Measurements from ENCODE around the gene CLK2.
A peak's percentile ranks its signal among the peaks of the same experiment; 100 is the strongest.

CLK2 gene

DNA sequence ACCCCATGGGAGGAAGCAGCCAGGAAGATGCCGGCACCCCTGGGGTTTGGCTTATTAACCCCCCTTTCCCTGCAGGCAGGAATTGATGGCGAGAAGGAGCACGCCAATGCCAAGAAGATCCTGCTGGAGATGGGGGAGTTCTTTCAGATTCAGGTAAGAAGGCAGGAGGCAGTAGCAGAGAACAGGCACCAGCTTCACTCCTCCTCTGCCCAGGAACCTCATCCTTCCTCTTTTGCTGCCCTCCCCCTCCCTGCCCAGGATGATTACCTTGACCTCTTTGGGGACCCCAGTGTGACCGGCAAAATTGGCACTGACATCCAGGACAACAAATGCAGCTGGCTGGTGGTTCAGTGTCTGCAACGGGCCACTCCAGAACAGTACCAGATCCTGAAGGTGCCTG, 46.2 kb upstream of the CLK2 start:
- no peak overlapping the region for H3K27ac ChIP-seq
- TF ChIP-seq ZFX (IDR thresholded peaks at IDR 0.05), result no peak
- TF ChIP-seq, protein P1, sequence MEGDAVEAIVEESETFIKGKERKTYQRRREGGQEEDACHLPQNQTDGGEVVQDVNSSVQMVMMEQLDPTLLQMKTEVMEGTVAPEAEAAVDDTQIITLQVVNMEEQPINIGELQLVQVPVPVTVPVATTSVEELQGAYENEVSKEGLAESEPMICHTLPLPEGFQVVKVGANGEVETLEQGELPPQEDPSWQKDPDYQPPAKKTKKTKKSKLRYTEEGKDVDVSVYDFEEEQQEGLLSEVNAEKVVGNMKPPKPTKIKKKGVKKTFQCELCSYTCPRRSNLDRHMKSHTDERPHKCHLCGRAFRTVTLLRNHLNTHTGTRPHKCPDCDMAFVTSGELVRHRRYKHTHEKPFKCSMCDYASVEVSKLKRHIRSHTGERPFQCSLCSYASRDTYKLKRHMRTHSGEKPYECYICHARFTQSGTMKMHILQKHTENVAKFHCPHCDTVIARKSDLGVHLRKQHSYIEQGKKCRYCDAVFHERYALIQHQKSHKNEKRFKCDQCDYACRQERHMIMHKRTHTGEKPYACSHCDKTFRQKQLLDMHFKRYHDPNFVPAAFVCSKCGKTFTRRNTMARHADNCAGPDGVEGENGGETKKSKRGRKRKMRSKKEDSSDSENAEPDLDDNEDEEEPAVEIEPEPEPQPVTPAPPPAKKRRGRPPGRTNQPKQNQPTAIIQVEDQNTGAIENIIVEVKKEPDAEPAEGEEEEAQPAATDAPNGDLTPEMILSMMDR (conservative IDR thresholded peaks at IDR 0.05), result no peak

- no peak for TF ChIP-seq ZFX (IDR thresholded peaks at IDR 0.05)
- TF ChIP-seq, protein P1 (conservative IDR thresholded peaks at IDR 0.05), result no peak
These were observed 44.8 kb upstream of the CLK2 start for GRCh38 chr1:155318082-155318481.

GRCh38 chr1:155316922-155317321, 43.6 kb upstream of the CLK2 start:
- no peak overlapping the region for H3K27ac ChIP-seq

More at GRCh38 chr1:155318082-155318481, 44.8 kb upstream of the CLK2 start:
- no peak overlapping the region for H3K27ac ChIP-seq

DNA sequence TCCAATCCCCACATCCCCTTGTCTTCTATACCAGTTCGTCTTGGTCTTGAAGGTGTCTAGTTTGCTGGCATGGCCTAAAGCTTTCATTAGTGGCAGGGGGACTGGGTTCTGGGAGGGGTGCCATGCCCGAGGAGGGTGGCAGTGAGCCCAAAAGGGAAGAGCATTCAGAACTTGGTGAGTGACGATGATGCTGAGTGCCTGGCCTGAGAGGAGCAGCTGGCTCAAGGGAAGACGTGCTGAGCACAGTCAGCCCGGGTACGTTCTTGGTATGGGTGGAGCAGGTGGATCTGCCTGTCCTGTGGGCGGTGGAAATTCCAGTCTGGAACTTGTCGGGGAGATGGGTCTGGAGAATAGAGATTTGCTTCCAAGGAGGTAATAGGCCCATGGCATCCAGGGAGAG, 40.0 kb upstream of the CLK2 start:
- TF ChIP-seq ZFX (IDR thresholded peaks at IDR 0.05), result no peak
- TF ChIP-seq, protein P1 (conservative IDR thresholded peaks at IDR 0.05), result no peak
- H3K27ac ChIP-seq, result no peak overlapping the region

More at GRCh38 chr1:155316922-155317321, 43.6 kb upstream of the CLK2 start:
- TF ChIP-seq, protein P1 (conservative IDR thresholded peaks at IDR 0.05), result no peak
- TF ChIP-seq ZFX (IDR thresholded peaks at IDR 0.05), result no peak

GRCh38 chr1:155309423-155310021, 36.2 kb upstream of the CLK2 start:
- H3K27ac ChIP-seq, result peak overlapping the region; percentile 93
- TF ChIP-seq, protein P1 (conservative IDR thresholded peaks at IDR 0.05), result no peak
- no peak for TF ChIP-seq ZFX (IDR thresholded peaks at IDR 0.05)

DNA sequence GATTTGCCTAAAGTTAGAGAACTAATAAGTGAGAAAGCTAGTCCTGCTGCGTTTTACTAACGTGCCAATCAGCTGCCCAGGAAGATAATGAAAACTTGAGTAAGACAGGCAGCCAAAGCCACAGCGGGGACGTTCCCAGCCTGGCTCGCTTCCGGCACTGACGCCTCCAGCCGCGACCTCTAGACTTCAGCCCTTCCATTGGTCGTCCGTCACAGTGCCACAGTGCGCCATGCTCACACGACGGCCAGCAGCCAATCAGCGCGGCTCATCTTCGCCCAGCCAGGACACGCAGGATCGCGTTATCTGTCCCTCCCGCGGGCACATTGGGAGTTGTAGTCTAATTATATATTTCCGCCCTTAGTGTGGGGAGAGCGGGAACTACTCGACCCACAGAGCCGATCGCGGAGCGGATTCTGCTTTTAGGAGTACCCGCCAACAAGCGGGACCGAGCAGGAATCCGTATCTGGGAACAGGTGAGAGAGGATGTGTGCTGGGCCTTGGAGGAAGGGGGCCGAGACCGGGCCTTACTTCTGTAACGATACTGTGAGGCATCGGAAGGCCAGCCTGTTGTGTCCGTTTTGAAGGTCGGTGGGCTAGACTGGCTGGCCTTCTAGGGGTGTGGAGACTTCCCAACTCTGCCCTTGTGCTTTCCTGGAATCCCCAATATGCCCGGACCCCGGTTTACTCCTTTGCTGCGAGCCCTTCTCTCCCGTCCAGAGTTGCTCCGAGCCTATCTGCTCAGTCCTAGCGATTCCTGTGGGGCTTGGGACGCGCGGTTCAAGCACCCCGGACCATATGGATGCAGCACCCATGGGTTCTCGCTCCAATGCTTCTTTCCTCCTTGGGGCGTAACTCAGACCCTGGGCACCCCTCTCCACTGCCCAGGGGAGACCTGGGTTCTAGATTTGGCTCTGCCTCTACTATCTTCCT, 35.5 kb upstream of the CLK2 start, which contains the start of gene FDPS:
FDPS (plus strand) TSS at position 374 of the 930 bp plus-strand sequence. CDS start 924 bp downstream, outside the sequence.
- H3K27ac ChIP-seq, result peak within 1 kb of the TSS; percentile 93
- TF ChIP-seq ZFX (IDR thresholded peaks at IDR 0.05), result peak; percentile 25; the same call in 1 of the 2 replicates
- TF ChIP-seq, protein P1 (conservative IDR thresholded peaks at IDR 0.05), result no peak

GRCh38 chr1:155307247-155307740, 34.0 kb upstream of the CLK2 start:
- peak overlapping the region; percentile 93 for H3K27ac ChIP-seq
- no peak for TF ChIP-seq ZFX (IDR thresholded peaks at IDR 0.05)
- TF ChIP-seq, protein P1 (conservative IDR thresholded peaks at IDR 0.05), result no peak

All from C4-2B (cell line).